H7 (cell line): Measurements from ENCODE around the gene PGM1. TPM values are rescaled to one million over a fixed set of nuclear protein-coding genes. Genes with fewer than 3 reads are reported as not detected.
"Not testable (repeated sequence)": the region's sequence is repeated elsewhere in the genome, so short reads cannot be mapped to it uniquely, and the experiment has no call there.

Experiments used
- DNase-seq: peaks from one replicate; pipeline ENCODE4 v3.0.0; 2012
- H3K27me3 ChIP-seq: 2 replicates; pipeline ENCODE4 v1.6.0; 2011; ENCODE audit warnings: mild to moderate bottlenecking, low read length; ENCODE audit not compliant: control insufficient read depth, insufficient read depth
- H3K36me3 ChIP-seq: replicated peaks from 2 replicates; pipeline ENCODE4 v1.5.1; 2011; ENCODE audit warnings: low read length; ENCODE audit not compliant: control insufficient read depth, insufficient read depth
- H3K4me3 ChIP-seq: 2 replicates; pipeline ENCODE4 v1.5.1; 2011; ENCODE audit warnings: low read depth, mild to moderate bottlenecking, control low read depth, low read length, moderate library complexity; ENCODE audit not compliant: insufficient read depth
- total RNA-seq: library from RNA; depleted of rRNA; stranded (reverse); fragments of >200 nt; shearing (Covaris generic); gene quantifications from 2 replicates; pipeline ENCODE4 v1.2.3, GENCODE V29; 2014; rRNA removed

The PGM1 gene
- total RNA-seq = 170 and 234 TPM in 2 replicates

GRCh38 chr1:63593303-63593885 is at the start of gene PGM1:
TSS of gene PGM1 (plus strand) at chr1:63593411. CDS start at chr1:63593489, 78 bp downstream.
- H3K4me3 ChIP-seq = peak within 1 kb of the TSS; percentile 97
- H3K27me3 ChIP-seq = no peaks in the 10 kb centered on the region
- no peaks in the 10 kb centered on the region for H3K36me3 ChIP-seq
- DNase-seq = peak; percentile 86

DNA sequence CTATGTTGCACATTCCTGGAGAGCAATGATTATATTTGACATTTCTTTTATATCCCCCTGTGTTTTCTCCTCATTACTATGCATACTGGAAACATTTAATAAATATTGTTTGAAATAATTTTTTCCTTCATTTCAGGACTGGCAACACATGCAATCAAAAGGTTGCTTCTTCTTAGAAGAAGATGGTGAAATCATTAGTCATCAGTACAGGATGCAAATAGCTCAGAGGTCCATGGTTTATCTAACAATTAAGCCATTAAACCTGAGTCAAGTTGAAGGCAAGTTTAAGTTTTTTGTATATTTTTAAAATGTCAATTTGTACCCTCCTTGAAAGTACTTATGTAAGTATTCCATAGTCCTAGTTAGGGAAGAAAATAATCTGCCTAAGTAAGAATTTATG is 47.4 kb upstream of the PGM1 start:
- H3K36me3 ChIP-seq = no peaks in the 10 kb centered on the region
- no peak overlapping the region for H3K4me3 ChIP-seq
- no peak for DNase-seq
- H3K27me3 ChIP-seq = no peaks in the 10 kb centered on the region

DNA sequence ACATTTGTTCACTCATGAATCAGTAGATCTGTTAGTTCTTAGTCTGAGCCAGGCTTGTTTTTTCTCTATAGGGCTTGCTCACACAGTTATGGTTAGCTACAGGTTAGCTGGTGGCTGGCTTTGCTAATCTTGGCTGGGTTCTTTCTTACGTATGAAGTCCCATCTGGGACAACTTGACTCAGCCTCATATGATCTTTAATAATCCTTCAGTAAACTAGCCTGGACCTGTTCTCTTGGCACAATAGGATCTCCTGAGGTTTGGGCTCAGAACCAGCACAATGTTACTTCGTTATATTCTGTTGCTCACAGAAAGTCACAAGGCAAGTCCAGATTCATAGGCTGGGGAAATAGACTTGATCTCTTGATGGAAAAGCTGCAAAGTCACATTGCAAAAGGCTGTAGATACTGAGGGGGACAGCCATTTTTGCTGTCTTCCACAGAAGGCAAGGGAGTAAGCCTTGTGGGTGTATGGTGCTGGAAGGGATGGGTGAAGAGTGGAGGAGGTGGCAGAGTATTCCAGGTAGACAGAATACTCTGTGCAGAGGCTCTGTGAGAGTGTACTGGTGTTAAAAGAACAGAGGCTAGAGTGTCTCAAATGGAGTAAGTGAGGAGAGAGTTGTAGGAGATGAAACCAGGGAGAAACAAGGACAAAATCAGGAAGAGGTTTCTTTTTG is 45.5 kb upstream of the PGM1 start:
- H3K4me3 ChIP-seq = no peak overlapping the region
- H3K36me3 ChIP-seq = no peaks in the 10 kb centered on the region
- DNase-seq = no peak
- no peaks in the 10 kb centered on the region for H3K27me3 ChIP-seq

GRCh38 chr1:63548303-63548702 is 44.9 kb upstream of the PGM1 start:
- no peaks in the 10 kb centered on the region for H3K27me3 ChIP-seq
- DNase-seq = no peak
- H3K4me3 ChIP-seq = no peak overlapping the region
- no peaks in the 10 kb centered on the region for H3K36me3 ChIP-seq

DNA sequence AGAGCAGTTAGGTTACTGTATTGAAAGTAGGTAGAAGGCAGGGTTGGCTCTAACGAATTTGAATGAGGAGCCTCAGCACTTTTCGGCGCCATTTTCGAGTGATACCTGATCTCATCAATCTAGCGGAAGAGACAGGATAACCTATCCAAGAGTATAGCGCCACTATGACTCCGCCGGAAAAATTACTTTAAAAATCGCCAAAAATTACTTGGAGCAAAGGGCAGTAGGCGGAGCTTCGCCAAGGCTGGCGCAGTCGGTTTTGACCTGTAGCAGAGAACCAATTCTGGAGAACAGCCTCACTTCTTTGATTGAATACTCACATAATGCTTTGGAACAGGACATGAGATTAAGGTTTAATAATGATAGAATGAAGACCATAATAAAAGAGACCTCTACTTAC is 44.3 kb upstream of the PGM1 start:
- Histone ChIP-seq H3K36me3 (no peaks in the 10 kb centered on the region), H3K27me3 (no peaks in the 10 kb centered on the region), H3K4me3 (no peak overlapping the region)
- DNase-seq = no peak

DNA sequence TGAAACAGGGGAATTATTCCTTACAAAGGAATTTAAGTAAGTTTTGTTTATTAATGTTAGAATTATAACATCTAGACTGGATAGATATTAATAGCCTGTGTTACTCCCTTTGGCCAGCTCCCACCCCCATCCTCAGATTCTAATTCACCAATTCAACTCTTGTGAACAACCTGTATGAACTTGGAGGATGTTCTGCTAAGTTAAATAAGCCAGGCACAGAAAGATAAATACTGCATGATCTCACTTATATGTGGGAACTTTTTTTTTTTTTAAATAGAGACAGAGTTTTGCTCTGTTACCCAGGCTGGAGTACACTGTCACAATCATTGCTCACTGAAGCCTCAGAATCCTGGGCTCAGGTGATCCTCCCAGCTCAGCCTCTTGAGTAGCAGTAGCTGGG is 37.7 kb upstream of the PGM1 start:
- DNase-seq = no peak
- H3K4me3 ChIP-seq = no peak overlapping the region
- no peaks in the 10 kb centered on the region for H3K36me3 ChIP-seq
- no peaks in the 10 kb centered on the region for H3K27me3 ChIP-seq

DNA sequence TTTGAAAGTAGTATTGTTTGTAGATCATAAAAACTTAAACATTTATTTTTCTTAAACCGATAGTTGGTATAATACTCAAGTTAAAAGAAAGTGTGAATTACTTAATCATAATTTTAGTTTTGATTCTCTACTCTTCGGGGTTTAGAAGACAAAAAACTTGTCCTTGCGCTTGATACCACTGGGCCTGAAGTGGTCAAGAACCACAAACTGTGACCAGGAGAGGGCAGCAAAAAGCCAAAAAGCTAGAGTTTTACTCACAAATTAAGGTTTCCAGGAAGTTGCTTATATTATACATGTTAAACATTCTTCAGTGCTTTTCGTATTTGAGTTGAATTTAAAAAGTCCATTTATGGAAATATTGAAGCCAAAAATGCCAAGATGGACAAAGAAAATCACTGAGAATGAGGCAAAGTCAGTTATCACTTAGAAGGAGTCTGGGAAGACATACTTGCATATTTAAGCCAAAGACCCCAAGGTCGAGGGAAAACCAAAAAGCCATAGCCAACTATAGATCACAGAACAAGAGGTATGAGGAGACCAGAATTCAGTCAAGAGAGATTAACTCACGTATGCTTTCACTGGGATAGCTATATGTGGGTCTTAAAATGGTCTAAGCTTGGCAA is 35.7 kb upstream of the PGM1 start:
- Histone ChIP-seq H3K27me3 (no peaks in the 10 kb centered on the region), H3K4me3 (no peak overlapping the region), H3K36me3 (no peaks in the 10 kb centered on the region)
- peak; percentile 16 for DNase-seq

GRCh38 chr1:63559357-63559756 is 33.9 kb upstream of the PGM1 start:
- no peak for DNase-seq
- no peaks in the 10 kb centered on the region for H3K27me3 ChIP-seq
- H3K4me3 ChIP-seq = no peak overlapping the region
- H3K36me3 ChIP-seq = no peaks in the 10 kb centered on the region

GRCh38 chr1:63563745-63564144 is 29.5 kb upstream of the PGM1 start:
- H3K36me3 ChIP-seq = no peaks in the 10 kb centered on the region
- no peak for DNase-seq
- H3K27me3 ChIP-seq = no peaks in the 10 kb centered on the region

GRCh38 chr1:63569068-63569467 is 24.1 kb upstream of the PGM1 start:
- Histone ChIP-seq H3K36me3 (no peaks in the 10 kb centered on the region), H3K4me3 (no peak overlapping the region), H3K27me3 (no peaks in the 10 kb centered on the region)
- no peak for DNase-seq

More at GRCh38 chr1:63563745-63564144, 29.5 kb upstream of the PGM1 start:
- H3K4me3 ChIP-seq = no peak overlapping the region

- H3K4me3 ChIP-seq = no peak overlapping the region
- no peaks in the 10 kb centered on the region for H3K36me3 ChIP-seq
- no peaks in the 10 kb centered on the region for H3K27me3 ChIP-seq
- no peak for DNase-seq
Observed at GRCh38 chr1:63569640-63570316, 23.4 kb upstream of the PGM1 start.

DNA sequence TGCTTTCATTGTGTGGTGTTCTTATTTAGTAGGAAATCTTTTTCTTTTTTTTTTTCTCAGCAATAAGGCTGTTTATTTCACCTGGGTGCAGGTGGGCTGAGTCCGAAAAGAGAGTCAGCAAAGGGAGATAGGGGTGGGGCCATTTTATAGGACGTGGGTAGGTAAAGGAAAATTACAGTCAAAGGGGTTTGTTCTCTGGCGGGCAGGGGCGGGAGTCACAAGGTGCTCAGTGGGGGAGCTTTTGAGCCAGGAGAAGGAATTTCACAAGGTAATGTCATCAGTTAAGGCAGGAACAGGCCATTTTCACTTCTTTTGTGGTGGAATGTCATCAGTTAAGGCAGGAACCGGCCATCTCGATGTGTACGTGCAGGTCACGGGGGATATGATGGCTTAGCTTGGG is 20.5 kb upstream of the PGM1 start:
- not testable (repeated sequence) for H3K4me3 ChIP-seq, DNase-seq, H3K27me3 ChIP-seq, H3K36me3 ChIP-seq

DNA sequence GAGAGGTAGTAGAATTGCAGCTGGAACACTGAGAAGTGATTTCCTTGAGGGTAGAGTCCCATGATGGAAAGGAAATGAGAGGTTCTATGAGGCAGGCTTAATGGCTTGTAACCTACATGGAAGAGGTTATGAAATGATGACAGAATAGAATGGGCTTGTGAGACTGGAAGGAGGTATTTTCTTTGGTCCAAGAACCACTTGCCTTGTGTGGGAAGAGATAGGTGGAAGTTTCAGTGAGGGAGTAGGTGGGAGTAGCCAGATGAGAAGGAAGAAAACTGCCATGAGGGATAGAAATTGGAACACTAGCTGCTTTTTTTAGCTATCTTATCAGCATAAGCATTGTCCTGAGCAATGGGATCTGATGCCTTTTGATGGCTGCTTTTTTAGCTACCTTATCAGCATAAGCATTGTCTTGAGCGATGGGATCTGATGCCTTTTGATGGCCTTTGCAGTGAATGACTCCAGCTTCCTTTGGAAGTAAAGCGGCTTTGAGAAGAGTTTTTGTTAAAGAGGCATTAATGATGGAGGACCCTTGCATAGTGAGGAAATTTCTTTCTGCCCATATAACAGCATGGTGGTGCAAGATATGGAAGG is 18.9 kb upstream of the PGM1 start:
- not testable (repeated sequence) for H3K36me3 ChIP-seq, H3K4me3 ChIP-seq, H3K27me3 ChIP-seq, DNase-seq

GRCh38 chr1:63575340-63575826 is 17.8 kb upstream of the PGM1 start:
- DNase-seq = no peak
- H3K36me3 ChIP-seq = no peaks in the 10 kb centered on the region

More at GRCh38 chr1:63575340-63575826, 17.8 kb upstream of the PGM1 start:
- Histone ChIP-seq H3K4me3 (no peak overlapping the region), H3K27me3 (no peaks in the 10 kb centered on the region)
